ENCODE data around the gene ZDHHC24.

The ZDHHC24 gene

DNA sequence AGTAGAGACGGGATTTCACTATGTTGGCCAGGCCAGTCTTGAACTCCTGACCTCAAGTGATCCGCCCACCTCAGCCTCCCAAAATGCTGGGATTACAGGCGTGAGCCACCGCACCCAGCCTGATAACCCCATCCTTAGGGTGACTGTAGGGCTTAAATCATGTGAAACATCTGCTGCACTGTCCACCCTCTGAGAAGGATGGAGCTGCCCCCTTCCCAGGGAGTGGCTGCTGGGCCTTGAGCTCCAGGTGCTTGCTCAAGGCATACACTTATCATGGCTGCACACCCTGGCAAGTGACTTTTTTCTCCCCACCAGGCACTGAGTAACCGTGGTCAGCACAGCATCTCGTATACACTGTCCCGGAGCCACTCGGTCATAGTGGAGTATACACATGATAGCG, 73.8 kb downstream of the ZDHHC24 start:
- DNase-seq (ENCODE audit: low read depth): no peak

DNA sequence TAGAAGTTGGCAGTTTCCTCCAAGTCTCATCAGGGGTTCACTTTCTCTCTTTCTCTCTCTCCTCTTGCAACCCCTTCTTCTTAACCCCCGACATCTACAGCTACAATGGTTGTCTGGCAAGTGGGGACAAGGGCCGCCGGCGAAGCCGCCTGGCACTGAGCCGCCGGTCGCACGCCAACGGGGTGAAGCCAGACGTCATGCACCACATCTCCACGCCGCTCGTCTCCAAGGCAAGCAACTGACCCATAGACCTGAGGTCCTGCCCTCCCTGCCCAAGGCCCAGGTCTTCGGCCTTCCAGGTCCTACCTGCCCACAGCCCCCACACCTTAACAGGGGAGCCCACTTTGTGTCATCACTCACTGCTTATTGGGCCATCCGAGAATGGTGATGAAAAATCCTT, 74.7 kb downstream of the ZDHHC24 start:
- no peak for DNase-seq (ENCODE audit: low read depth)
